Ishikawa (cell line): Measurements from ENCODE around the gene RMI2.

Experiments used
- CEBPB ChIP-seq: IDR thresholded peaks from 2 replicates; pipeline ENCODE4 v1.6.1; 2012
- CREB1 ChIP-seq: IDR thresholded peaks from 2 replicates; pipeline ENCODE4 v1.6.1; 2012; ENCODE audit warnings: low read depth
- EGR1 ChIP-seq: IDR thresholded peaks from 2 replicates; pipeline ENCODE4 v1.6.1; 2012
- EP300 ChIP-seq: IDR thresholded peaks from 2 replicates; pipeline ENCODE4 v1.6.1; 2012; ENCODE audit warnings: borderline replicate concordance
- FOXM1 ChIP-seq: IDR thresholded peaks from 2 replicates; pipeline ENCODE4 v1.6.1; 2012; ENCODE audit warnings: low read depth, borderline replicate concordance
- NFIC ChIP-seq: IDR thresholded peaks from 2 replicates; pipeline ENCODE4 v1.6.1; 2012
- RAD21 ChIP-seq: IDR thresholded peaks from 2 replicates; pipeline ENCODE4 v1.6.1; 2012; ENCODE audit warnings: low read depth
- REST ChIP-seq: IDR thresholded peaks from 2 replicates; pipeline ENCODE4 v1.6.1; 2012; ENCODE audit warnings: low read depth, mild to moderate bottlenecking
- TAF1 ChIP-seq: IDR thresholded peaks from 2 replicates; pipeline ENCODE4 v1.6.1; 2012; ENCODE audit warnings: low read depth, mild to moderate bottlenecking
- TCF12 ChIP-seq: IDR thresholded peaks from 2 replicates; pipeline ENCODE4 v1.6.1; 2012; ENCODE audit warnings: low read depth
- TEAD4 ChIP-seq: IDR thresholded peaks from 2 replicates; pipeline ENCODE4 v1.6.1; 2012
- USF1 ChIP-seq: IDR thresholded peaks from 2 replicates; pipeline ENCODE4 v1.6.1; 2012
- YY1 ChIP-seq: IDR thresholded peaks from 2 replicates; pipeline ENCODE4 v1.6.1; 2012; ENCODE audit warnings: low read depth
- ZBTB7A ChIP-seq: IDR thresholded peaks from 2 replicates; pipeline ENCODE4 v1.6.1; 2012; ENCODE audit warnings: low read depth
- TF ChIP-seq, protein P1 (sequence below): IDR thresholded peaks from 2 replicates; pipeline ENCODE4 v1.6.1; 2012

RMI2 gene

DNA sequence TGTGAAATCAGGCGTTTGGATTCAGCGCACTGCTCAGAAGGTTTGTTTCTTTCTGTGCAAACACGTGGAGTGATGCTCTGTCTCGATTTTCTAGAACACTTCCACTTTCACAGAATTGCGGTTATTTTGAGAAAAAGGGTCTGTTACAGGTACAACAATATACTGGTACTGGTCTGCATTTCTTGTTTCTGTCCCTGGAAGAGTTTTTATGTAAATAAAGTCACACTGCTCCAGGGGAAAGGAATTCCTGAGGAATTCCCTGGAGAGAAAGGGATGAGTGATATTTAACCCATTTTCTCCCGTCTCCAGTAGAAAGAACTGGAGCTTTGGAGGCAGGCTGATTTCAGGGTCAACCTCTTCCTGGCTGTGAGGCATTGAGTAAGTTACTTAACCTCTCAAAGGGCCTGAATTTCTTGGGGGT, 16.2 kb upstream of the RMI2 start:
- TF ChIP-seq CREB1 (no peak), CEBPB (no peak), NFIC (no peak), RAD21 (no peak), TAF1 (no peak)
- TF ChIP-seq, protein P1, sequence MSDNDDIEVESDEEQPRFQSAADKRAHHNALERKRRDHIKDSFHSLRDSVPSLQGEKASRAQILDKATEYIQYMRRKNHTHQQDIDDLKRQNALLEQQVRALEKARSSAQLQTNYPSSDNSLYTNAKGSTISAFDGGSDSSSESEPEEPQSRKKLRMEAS = peak; percentile 2; the same call in 1 of the 2 replicates

GRCh38 chr16:11329891-11330290, 15.4 kb upstream of the RMI2 start:
- no peak for TF ChIP-seq CREB1
- no peak for TF ChIP-seq USF1
- TF ChIP-seq, protein P1 = no peak
- no peak for TF ChIP-seq NFIC
- no peak for TF ChIP-seq TEAD4
- no peak for TF ChIP-seq YY1
- no peak for TF ChIP-seq TCF12
- TF ChIP-seq EP300 = no peak
- TF ChIP-seq REST = no peak
- TF ChIP-seq RAD21 = no peak
- no peak for TF ChIP-seq EGR1
- TF ChIP-seq ZBTB7A = no peak

DNA sequence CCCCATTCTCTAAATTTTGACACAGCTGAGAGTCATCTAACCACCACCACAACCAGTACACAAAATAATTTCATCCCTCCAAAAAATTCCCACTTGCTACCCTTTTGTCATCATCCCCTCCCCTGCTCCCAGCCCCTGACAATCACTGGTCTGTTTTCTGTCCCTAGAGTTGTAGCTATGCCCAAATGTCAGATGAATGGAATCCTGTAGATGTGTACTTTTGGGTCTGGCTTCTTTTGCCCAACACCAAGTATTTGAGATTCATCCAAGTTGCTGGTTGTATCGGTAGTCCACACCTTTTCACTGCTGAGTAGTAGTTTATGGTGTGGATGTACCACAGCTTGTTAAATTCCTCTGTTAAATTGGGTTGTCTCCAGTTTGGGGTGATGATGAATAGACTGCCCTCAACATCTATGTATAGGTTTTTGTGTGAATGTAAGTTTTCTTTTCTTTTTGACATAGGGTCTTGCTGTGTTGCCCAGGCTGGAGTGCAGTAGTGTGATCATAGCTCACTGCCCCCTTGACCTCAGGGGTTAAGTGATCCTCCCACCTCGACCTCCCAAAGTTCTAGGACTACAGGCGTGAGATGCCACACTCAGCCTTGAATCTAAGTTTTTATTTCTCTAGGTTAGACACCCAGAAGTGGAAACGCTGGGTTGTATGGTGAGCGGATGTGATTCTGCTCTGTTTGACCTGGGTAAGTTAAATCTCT, 14.6 kb upstream of the RMI2 start:
- TF ChIP-seq CREB1 (no peak), CEBPB (no peak), NFIC (no peak), YY1 (no peak), USF1 (no peak)

GRCh38 chr16:11331967-11332366, 13.3 kb upstream of the RMI2 start:
- TF ChIP-seq CEBPB (no peak), FOXM1 (no peak), EGR1 (no peak), NFIC (no peak), TAF1 (no peak), CREB1 (no peak), USF1 (no peak)
- TF ChIP-seq, protein P1 = no peak

GRCh38 chr16:11333010-11333409, 12.2 kb upstream of the RMI2 start:
- TF ChIP-seq FOXM1 = no peak
- TF ChIP-seq NFIC = no peak
- TF ChIP-seq EP300 = no peak
- TF ChIP-seq TEAD4 = no peak
- no peak for TF ChIP-seq TCF12
- TF ChIP-seq, protein P1 = no peak
- TF ChIP-seq EGR1 = no peak
- no peak for TF ChIP-seq CEBPB
- TF ChIP-seq CREB1 = no peak
- TF ChIP-seq USF1 = no peak
- no peak for TF ChIP-seq REST
- TF ChIP-seq TAF1 = no peak
- no peak for TF ChIP-seq RAD21
- TF ChIP-seq YY1 = no peak
- no peak for TF ChIP-seq ZBTB7A
